Measurements from ENCODE around the gene VWF. TPM values are rescaled to one million over a fixed set of nuclear protein-coding genes. Genes with fewer than 3 reads are reported as not detected.

Gene VWF
- total and polyA plus RNA-seq, 2 donors (not counting 1 experiment from before 2014, with no cell fraction given) = not detected

DNA sequence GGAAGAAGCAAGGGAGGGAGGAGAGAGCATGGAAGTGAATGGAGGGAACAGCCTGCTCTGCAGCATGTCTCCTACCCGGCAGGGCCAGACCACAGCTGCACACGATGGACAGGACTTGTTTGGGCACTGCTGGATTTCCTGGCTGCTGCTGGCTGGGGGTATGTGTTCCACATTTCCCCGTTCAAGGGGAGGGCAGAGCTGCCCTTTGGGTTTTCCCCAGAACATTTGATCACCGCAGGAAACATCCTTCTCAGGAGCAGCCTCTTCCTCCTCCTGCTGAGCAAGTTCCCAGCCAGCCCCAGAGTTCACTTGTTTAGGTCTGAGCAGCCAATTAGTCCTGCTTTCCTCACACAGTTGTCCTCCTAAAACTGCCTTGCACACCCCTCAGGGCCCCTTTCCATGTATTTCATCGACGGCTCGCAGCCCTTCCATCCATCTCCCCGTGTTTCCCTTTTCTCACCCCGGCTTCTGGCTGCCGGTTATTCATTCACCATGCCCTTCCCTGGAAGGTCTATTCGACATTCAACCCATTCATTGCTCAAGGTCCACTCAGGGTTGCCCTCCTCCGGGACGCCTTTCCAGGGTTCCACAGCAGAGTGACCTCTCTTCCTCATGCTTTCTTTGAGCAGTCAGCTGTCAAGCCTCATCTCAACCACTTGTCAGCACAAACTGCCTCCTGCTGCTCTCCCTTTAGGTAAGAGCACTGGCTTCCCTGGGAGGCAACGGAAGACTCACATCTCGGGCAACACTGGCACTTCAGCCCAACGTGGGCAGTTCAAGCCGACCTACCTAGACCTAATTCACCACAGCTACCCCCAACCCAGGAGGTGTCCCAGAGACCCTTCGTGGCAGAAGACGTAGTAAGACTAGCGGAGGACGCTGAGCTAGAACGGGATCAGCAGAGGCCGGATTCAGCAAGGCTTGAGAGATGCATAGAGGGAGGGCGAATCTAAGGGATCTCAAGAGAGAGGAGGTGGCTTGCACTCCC is 159.3 kb downstream of the VWF start:
- Mint-ChIP-seq H3K9me3 (ENCODE audit: insufficient read depth) (no peaks in the 10 kb centered on the region), H3K27me3 (peaks cover 21% of the 10 kb centered on the region), H3K4me3 (no peak overlapping the region), H3K4me1 (peaks cover 2% of the 10 kb centered on the region), H3K27ac (no peak overlapping the region)
- H3K27me3 ChIP-seq (replicated peaks in 1 of 4; ENCODE audit: control extremely low read depth in 1 of 4, control insufficient read depth in 3 of 4, insufficient read depth in 4 of 4, low read length in 3 of 4) = peaks cover 0 to 9% (median 2%) of the 10 kb centered on the region in 4 experiments
- H2AFZ ChIP-seq (ENCODE audit: insufficient read depth, low read depth, low read length, poor library complexity, severe bottlenecking) = no peak overlapping the region
- WGBS (ENCODE audit: insufficient coverage) = 78% methylated on average over 23 of the region's 24 CpGs
- ATAC-seq (ENCODE audit: low read depth) (no peak), DNase-seq (no peak)
- no peak overlapping the region for H3K9ac ChIP-seq (ENCODE audit: low read length)
- H3K36me3 ChIP-seq (replicated peaks in 1 of 2; ENCODE audit: control extremely low read depth in 1 of 2, control insufficient read depth in 1 of 2, extremely low read depth in 1 of 2, insufficient read depth in 2 of 2, low read length in 1 of 2) = no peaks in the 10 kb centered on the region
- no peak overlapping the region for H3K27ac ChIP-seq (ENCODE audit: low read length in 2 of 2)
- CTCF ChIA-PET = interaction anchor here (0.7 to 1.8 kb wide), 3 partner anchors 8 to 73 kb away, joined by 3 to 8 read pairs (median 7); no protein-coding TSS in a partner anchor
- H3K4me2 ChIP-seq (replicated peaks; ENCODE audit: low read depth, low read length, poor library complexity, severe bottlenecking) = no peak overlapping the region
- intact Hi-C loops (cut with micrococcal nuclease) = no loop called here
- H3K4me1 ChIP-seq (ENCODE audit: control insufficient read depth in 2 of 2, insufficient read depth in 2 of 2, low read length in 2 of 2) = no peaks in the 10 kb centered on the region
- TF ChIP-seq, protein P1, sequence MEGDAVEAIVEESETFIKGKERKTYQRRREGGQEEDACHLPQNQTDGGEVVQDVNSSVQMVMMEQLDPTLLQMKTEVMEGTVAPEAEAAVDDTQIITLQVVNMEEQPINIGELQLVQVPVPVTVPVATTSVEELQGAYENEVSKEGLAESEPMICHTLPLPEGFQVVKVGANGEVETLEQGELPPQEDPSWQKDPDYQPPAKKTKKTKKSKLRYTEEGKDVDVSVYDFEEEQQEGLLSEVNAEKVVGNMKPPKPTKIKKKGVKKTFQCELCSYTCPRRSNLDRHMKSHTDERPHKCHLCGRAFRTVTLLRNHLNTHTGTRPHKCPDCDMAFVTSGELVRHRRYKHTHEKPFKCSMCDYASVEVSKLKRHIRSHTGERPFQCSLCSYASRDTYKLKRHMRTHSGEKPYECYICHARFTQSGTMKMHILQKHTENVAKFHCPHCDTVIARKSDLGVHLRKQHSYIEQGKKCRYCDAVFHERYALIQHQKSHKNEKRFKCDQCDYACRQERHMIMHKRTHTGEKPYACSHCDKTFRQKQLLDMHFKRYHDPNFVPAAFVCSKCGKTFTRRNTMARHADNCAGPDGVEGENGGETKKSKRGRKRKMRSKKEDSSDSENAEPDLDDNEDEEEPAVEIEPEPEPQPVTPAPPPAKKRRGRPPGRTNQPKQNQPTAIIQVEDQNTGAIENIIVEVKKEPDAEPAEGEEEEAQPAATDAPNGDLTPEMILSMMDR (IDR thresholded peaks at IDR 0.05) = no peak
- TF ChIP-seq EZH2 (IDR thresholded peaks at IDR 0.05; ENCODE audit: borderline replicate concordance, insufficient read depth, low read depth, low read length, poor library complexity, severe bottlenecking) = no peak
- H4K20me1 ChIP-seq (ENCODE audit: control insufficient read depth, insufficient read depth, low read length, poor library complexity, severe bottlenecking) = no peaks in the 10 kb centered on the region
- H3K79me2 ChIP-seq (ENCODE audit: control insufficient read depth, insufficient read depth, low read length) = no peaks in the 10 kb centered on the region
- H3K9me3 ChIP-seq (ENCODE audit: control extremely low read depth in 1 of 3, control insufficient read depth in 2 of 3, insufficient read depth in 1 of 3, low read length in 2 of 3) = no peaks in the 10 kb centered on the region
- no peak overlapping the region for H3K4me3 ChIP-seq (ENCODE audit: control extremely low read depth in 1 of 5, extremely low read depth in 1 of 5, insufficient read depth in 1 of 5, low read depth in 2 of 5, low read length in 4 of 5)
- POLR2A ChIA-PET = no interaction called here

DNA sequence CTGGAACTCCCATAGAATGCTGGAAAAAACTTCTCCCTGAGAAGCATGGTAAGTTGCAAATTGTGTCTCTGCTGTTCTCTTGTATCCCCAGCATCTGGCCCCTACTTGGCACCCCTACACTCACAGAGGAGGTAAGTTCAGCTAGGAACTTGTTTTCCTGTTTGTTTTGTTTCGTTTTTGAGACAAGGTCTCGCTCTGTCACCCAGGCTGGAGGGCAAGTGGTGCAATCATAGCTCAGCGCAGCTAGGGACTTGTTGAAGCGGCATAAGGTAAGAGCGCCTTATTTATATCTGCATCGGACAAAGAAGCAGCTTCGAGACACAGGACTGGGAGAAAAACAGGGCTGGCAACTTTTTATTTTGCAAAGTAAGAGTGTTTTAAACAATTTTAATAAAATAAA is 161.0 kb downstream of the VWF start:
- TF ChIP-seq, protein P1 (IDR thresholded peaks at IDR 0.05) = no peak
- TF ChIP-seq EZH2 (IDR thresholded peaks at IDR 0.05; ENCODE audit: borderline replicate concordance, insufficient read depth, low read depth, low read length, poor library complexity, severe bottlenecking) = no peak
- POLR2A ChIA-PET = no interaction called here
- Histone ChIP-seq H3K36me3 (replicated peaks in 1 of 2; ENCODE audit: control extremely low read depth in 1 of 2, control insufficient read depth in 1 of 2, extremely low read depth in 1 of 2, insufficient read depth in 2 of 2, low read length in 1 of 2) (no peaks in the 10 kb centered on the region), H3K9ac (ENCODE audit: low read length) (no peak overlapping the region), H3K79me2 (ENCODE audit: control insufficient read depth, insufficient read depth, low read length) (no peaks in the 10 kb centered on the region), H3K9me3 (ENCODE audit: control extremely low read depth in 1 of 3, control insufficient read depth in 2 of 3, insufficient read depth in 1 of 3, low read length in 2 of 3) (no peaks in the 10 kb centered on the region), H3K4me2 (replicated peaks; ENCODE audit: low read depth, low read length, poor library complexity, severe bottlenecking) (no peak overlapping the region), H4K20me1 (ENCODE audit: control insufficient read depth, insufficient read depth, low read length, poor library complexity, severe bottlenecking) (no peaks in the 10 kb centered on the region), H3K4me1 (ENCODE audit: control insufficient read depth in 2 of 2, insufficient read depth in 2 of 2, low read length in 2 of 2) (no peaks in the 10 kb centered on the region), H3K27ac (ENCODE audit: low read length in 2 of 2) (no peak overlapping the region), H3K4me3 (ENCODE audit: control extremely low read depth in 1 of 5, extremely low read depth in 1 of 5, insufficient read depth in 1 of 5, low read depth in 2 of 5, low read length in 4 of 5) (no peak overlapping the region), H3K27me3 (replicated peaks in 1 of 4; ENCODE audit: control extremely low read depth in 1 of 4, control insufficient read depth in 3 of 4, insufficient read depth in 4 of 4, low read length in 3 of 4) (peaks cover 0 to 9% (median 2%) of the 10 kb centered on the region in 4 experiments), H2AFZ (ENCODE audit: insufficient read depth, low read depth, low read length, poor library complexity, severe bottlenecking) (no peak overlapping the region)
- CTCF ChIA-PET = interaction anchor here (0.8 to 1.1 kb wide), 2 partner anchors 14 to 31 kb away, joined by 3 read pairs; no protein-coding TSS in a partner anchor
- Mint-ChIP-seq H3K4me3 (no peak overlapping the region), H3K27me3 (peaks cover 21% of the 10 kb centered on the region), H3K9me3 (ENCODE audit: insufficient read depth) (no peaks in the 10 kb centered on the region), H3K27ac (no peak overlapping the region), H3K4me1 (peaks cover 2% of the 10 kb centered on the region)
- intact Hi-C loops (cut with micrococcal nuclease) = no loop called here
- DNase-seq = no peak
- 84% methylated on average over 5 of the region's 7 CpGs for WGBS (ENCODE audit: insufficient coverage)
- ATAC-seq (ENCODE audit: low read depth) = no peak
